Measurements from ENCODE around the gene MTA2. TPM values are rescaled to one million over a fixed set of nuclear protein-coding genes. Genes with fewer than 3 reads are reported as not detected.

MTA2 gene
- polyA plus RNA-seq, 2 of the 4 experiments (the other 2 are of a cell fraction), result 21.8 to 85.0 TPM

DNA sequence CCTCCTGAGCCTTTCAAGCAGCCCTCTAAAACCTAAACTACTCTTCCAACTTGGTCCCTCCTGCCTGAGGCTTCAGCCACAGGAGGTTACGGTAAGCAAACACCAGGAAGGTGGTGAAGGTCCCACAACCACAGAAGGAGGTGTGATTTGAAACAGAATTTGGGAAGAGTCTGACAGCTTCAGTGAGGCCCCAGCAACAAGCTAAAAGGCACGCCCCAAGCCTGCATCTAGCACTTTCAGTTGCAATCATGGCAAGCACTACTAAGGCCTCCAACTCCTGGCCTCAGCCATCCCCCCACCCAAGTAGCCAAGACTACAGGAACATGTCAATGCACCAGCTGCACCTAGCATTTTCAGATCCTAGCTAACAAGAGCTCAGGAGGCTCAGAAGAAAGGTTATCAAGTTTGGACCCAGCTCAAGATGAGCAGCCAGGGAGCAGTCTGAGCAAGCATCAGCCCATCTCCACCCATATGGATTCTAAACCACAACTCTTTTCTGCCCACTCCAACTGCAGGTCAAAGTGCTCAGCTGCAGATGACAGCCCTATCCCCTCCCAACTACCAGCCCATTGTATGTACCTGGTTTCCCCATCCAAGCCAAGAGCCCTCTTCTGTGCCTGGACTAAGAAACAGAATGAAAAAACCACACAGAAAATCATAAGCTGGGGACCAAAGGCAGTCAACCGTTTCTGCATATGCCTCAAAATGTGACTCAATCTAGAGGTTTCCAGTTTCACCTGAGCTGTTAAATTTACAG, 44.6 kb downstream of the MTA2 start (continued):
- TF ChIP-seq, protein P1, sequence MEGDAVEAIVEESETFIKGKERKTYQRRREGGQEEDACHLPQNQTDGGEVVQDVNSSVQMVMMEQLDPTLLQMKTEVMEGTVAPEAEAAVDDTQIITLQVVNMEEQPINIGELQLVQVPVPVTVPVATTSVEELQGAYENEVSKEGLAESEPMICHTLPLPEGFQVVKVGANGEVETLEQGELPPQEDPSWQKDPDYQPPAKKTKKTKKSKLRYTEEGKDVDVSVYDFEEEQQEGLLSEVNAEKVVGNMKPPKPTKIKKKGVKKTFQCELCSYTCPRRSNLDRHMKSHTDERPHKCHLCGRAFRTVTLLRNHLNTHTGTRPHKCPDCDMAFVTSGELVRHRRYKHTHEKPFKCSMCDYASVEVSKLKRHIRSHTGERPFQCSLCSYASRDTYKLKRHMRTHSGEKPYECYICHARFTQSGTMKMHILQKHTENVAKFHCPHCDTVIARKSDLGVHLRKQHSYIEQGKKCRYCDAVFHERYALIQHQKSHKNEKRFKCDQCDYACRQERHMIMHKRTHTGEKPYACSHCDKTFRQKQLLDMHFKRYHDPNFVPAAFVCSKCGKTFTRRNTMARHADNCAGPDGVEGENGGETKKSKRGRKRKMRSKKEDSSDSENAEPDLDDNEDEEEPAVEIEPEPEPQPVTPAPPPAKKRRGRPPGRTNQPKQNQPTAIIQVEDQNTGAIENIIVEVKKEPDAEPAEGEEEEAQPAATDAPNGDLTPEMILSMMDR (IDR thresholded peaks at IDR 0.05), result no peak
- no peak for TF ChIP-seq POLR2AphosphoS2 (conservative IDR thresholded peaks at IDR 0.05; ENCODE audit: low read length)
- no peak for TF ChIP-seq HEYL (CRISPR knock-in tag; IDR thresholded peaks at IDR 0.05)
- no peak for TF ChIP-seq NFE2L2 (conservative IDR thresholded peaks at IDR 0.05; ENCODE audit: low read length)
- no peak for TF ChIP-seq PHF8 (IDR thresholded peaks at IDR 0.05; ENCODE audit: borderline replicate concordance, low read depth)
- TF ChIP-seq CHD2 (IDR thresholded peaks at IDR 0.05; ENCODE audit: low read length, partially characterized antibody), result no peak
- no peak for TF ChIP-seq KDM5A (IDR thresholded peaks at IDR 0.05)

DNA sequence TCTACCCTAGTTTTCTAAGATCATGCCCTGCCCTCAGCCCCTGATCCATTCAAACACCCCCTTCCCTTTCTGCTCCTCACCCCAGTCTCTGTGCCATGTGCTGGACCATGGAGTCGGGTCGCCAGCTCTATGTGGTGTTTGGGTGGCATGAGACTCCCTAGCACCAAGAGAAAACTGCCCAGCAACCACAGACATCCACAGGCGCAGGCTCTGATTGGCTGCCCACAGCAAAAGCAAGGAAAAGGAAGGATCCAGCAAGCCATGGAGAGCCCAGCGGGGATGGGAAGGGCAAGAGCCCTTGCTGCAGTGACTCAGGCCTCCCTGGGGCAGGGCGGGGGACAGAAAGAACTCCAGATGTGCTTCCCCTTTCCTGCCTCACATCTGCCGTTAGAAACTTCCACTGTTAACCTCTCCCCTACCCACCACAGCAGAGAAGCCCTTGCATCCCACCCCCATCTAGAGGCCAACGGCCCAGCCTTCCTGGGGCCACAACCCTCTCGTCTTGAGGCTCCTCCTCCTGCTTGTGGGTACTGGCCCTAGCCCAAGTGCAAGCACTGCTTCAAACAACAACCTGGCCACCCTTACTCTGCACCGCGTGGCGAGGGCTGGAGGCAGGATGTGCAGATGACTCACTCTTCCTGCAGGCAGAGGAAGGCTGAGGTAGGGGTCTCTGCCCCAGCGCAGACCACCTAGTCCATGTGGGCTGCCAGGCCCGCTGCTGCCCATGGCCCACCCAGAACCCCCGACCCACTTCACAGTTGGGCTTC, 45.4 kb downstream of the MTA2 start:
- POLR2A ChIA-PET, result interaction anchor here (1.1 to 4.1 kb wide), 5 partner anchors 10 to 35 kb away, joined by 3 to 31 read pairs (median 9); partner anchors contain the start of genes AHNAK, EEF1G and TUT1
- TF ChIP-seq TP53 (CRISPR knock-in tag; IDR thresholded peaks at IDR 0.05) (0 out of 2 replicates have a peak, but pooled peaks have one; percentile 19), BHLHE40 (IDR thresholded peaks at IDR 0.05; ENCODE audit: low read depth, low read length) (peak; percentile 36; the same call in 1 of the 2 replicates), ZFP36 (IDR thresholded peaks at IDR 0.05; ENCODE audit: borderline replicate concordance, partially characterized antibody) (no peak), JUNB (IDR thresholded peaks at IDR 0.05) (peak; percentile 47), HOXA7 (CRISPR knock-in tag; IDR thresholded peaks at IDR 0.05) (peak; percentile 42; the same call in 1 of the 2 replicates), SMC3 (IDR thresholded peaks at IDR 0.05) (no peak; the same call in 2 of the 3 replicates), POLR2A (IDR thresholded peaks at IDR 0.05; ENCODE audit: low read length) (no peak), MYC (IDR thresholded peaks at IDR 0.05; ENCODE audit: borderline replicate concordance, low read length) (peak; percentile 78; the same call in 1 of the 2 replicates), RFX5 (IDR thresholded peaks at IDR 0.05) (peak; percentile 100), ZC3H11A (IDR thresholded peaks at IDR 0.05) (no peak), CEBPB (IDR thresholded peaks at IDR 0.05) (no peak), FOSL2 (IDR thresholded peaks at IDR 0.05) (no peak), FOSL2 (CRISPR knock-in tag; IDR thresholded peaks at IDR 0.05) (peak; percentile 83), HOXB13 (CRISPR knock-in tag; IDR thresholded peaks at IDR 0.05; ENCODE audit: low read depth) (no peak), JUN (IDR thresholded peaks at IDR 0.05) (peak; percentile 25 to 70; a peak in 4 of 5 replicates), NFE2L2 (conservative IDR thresholded peaks at IDR 0.05; ENCODE audit: low read length) (no peak), FOXS1 (CRISPR knock-in tag; IDR thresholded peaks at IDR 0.05) (no peak), SREBF2 (IDR thresholded peaks at IDR 0.05) (no peak), ZSCAN20 (CRISPR knock-in tag; IDR thresholded peaks at IDR 0.05) (no peak), RAD21 (conservative IDR thresholded peaks at IDR 0.05 in 1 of 2, IDR thresholded peaks at IDR 0.05 in 1 of 2) (peak in 1 of 2 experiments; percentile 10; a peak in 1 of 5 replicates)
- TF ChIP-seq, protein P2, sequence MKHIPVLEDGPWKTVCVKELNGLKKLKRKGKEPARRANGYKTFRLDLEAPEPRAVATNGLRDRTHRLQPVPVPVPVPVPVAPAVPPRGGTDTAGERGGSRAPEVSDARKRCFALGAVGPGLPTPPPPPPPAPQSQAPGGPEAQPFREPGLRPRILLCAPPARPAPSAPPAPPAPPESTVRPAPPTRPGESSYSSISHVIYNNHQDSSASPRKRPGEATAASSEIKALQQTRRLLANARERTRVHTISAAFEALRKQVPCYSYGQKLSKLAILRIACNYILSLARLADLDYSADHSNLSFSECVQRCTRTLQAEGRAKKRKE (CRISPR knock-in tag; IDR thresholded peaks at IDR 0.05; ENCODE audit: low read depth), result peak; percentile 77; the same call in 1 of the 2 replicates
- TF ChIP-seq, protein P3, sequence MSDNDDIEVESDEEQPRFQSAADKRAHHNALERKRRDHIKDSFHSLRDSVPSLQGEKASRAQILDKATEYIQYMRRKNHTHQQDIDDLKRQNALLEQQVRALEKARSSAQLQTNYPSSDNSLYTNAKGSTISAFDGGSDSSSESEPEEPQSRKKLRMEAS (IDR thresholded peaks at IDR 0.05), result peak; percentile 98
- TF ChIP-seq, protein P4, sequence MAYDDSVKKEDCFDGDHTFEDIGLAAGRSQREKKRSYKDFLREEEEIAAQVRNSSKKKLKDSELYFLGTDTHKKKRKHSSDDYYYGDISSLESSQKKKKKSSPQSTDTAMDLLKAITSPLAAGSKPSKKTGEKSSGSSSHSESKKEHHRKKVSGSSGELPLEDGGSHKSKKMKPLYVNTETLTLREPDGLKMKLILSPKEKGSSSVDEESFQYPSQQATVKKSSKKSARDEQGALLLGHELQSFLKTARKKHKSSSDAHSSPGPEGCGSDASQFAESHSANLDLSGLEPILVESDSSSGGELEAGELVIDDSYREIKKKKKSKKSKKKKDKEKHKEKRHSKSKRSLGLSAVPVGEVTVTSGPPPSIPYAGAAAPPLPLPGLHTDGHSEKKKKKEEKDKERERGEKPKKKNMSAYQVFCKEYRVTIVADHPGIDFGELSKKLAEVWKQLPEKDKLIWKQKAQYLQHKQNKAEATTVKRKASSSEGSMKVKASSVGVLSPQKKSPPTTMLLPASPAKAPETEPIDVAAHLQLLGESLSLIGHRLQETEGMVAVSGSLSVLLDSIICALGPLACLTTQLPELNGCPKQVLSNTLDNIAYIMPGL (CRISPR knock-in tag; IDR thresholded peaks at IDR 0.05; ENCODE audit: borderline replicate concordance), result no peak
- TF ChIP-seq, protein P5, sequence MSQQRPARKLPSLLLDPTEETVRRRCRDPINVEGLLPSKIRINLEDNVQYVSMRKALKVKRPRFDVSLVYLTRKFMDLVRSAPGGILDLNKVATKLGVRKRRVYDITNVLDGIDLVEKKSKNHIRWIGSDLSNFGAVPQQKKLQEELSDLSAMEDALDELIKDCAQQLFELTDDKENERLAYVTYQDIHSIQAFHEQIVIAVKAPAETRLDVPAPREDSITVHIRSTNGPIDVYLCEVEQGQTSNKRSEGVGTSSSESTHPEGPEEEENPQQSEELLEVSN (IDR thresholded peaks at IDR 0.05; ENCODE audit: borderline replicate concordance, low read depth), result peak; percentile 87; the same call in 1 of the 2 replicates
- 2% methylated on average over 12 of the region's 14 CpGs for WGBS (ENCODE audit: missing lambda C conversion rate)
- Histone ChIP-seq H3K4me1 (peaks cover 96% of the 10 kb centered on the region), H3K4me3 (peak overlapping the region; percentile 4; the same call in 1 of the 3 replicates), H3K27ac (peak overlapping the region; percentile 90 to 94), H3K9me3 (no peaks in the 10 kb centered on the region), H3K4me2 (peak overlapping the region; percentile 86)
- ATAC-seq, result peak; percentile 55 to 76
- CTCF ChIA-PET, result interaction anchor here (1.3 to 12.6 kb wide), 7 partner anchors 10 to 163 kb away, joined by 4 to 296 read pairs (median 46); partner anchors contain the start of genes AHNAK and SCGB1A1
- no peak for FAIRE-seq
- DNase-seq (ENCODE audit: low read depth in 1 of 2, low spot score in 1 of 2), result peak; percentile 95 to 99
